Lower leg skin (tissue), 3 donors: Measurements from ENCODE around the gene RORC.

Experiments
- CTCF ChIP-seq, 3 donors: fragments of 450-650 bp; IDR thresholded peaks; one replicate each; pipeline ENCODE4 v1.5.1; 2016; ENCODE audit warnings: antibody characterized with exemption in 3 of 3, mild to moderate bottlenecking in 3 of 3, moderate library complexity in 2 of 3
- POLR2A ChIP-seq, 2 donors: fragments of 450-650 bp; IDR thresholded peaks; one replicate each; pipeline ENCODE4 v1.6.1; 2016 to 2017; ENCODE audit warnings: antibody characterized with exemption in 2 of 2, mild to moderate bottlenecking in 1 of 2, moderate library complexity in 1 of 2

- no peak for TF ChIP-seq CTCF (IDR thresholded peaks at IDR 0.05)
- no peak for TF ChIP-seq POLR2A (IDR thresholded peaks at IDR 0.05)
Observed at GRCh38 chr1:151803164-151803563, 28.4 kb downstream of the RORC start.
